HCT116 (cell line): ENCODE results near the gene CDCA4.

Experiments
- CTCF ChIP-seq, 3 experiments: fragments of 200-600 bp in 1 of 3; sonication (generic) in 1 of 3; IDR thresholded peaks in 2 of 3; conservative IDR thresholded peaks in 1 of 3; 2 replicates each; pipeline ENCODE4 v1.5.1; 2012 to 2017; ENCODE audit warnings: low read depth in 2 of 3, low read length in 2 of 3, antibody characterized with exemption in 1 of 3, borderline replicate concordance in 1 of 3, control low read depth in 1 of 3, mild to moderate bottlenecking in 1 of 3, mixed read lengths in 1 of 3, mixed run types in 1 of 3, moderate library complexity in 1 of 3; ENCODE audit not compliant: insufficient read depth in 1 of 3
- EGR1 ChIP-seq: IDR thresholded peaks from 2 replicates; pipeline ENCODE4 v1.6.1; 2012; ENCODE audit warnings: low read depth
- EZH2 ChIP-seq: fragments of 200-600 bp; sonication (generic); IDR thresholded peaks from 2 replicates; pipeline ENCODE4 v1.6.1; 2017; ENCODE audit warnings: antibody characterized with exemption, mixed run types
- JUND ChIP-seq: IDR thresholded peaks from 2 replicates; pipeline ENCODE4 v1.6.1; 2012
- POLR2AphosphoS5 ChIP-seq: IDR thresholded peaks from 2 replicates; pipeline ENCODE4 v1.6.1; 2011; ENCODE audit warnings: mild to moderate bottlenecking, low read depth, low read length, moderate library complexity
- RAD21 ChIP-seq: IDR thresholded peaks from 2 replicates; pipeline ENCODE4 v1.6.1; 2012; ENCODE audit warnings: low read depth, mild to moderate bottlenecking
- SRF ChIP-seq: IDR thresholded peaks from 2 replicates; pipeline ENCODE4 v1.6.1; 2012; ENCODE audit warnings: low read depth
- TF ChIP-seq, protein P1 (sequence below): IDR thresholded peaks from 2 replicates; pipeline ENCODE4 v1.6.1; 2012

DNA sequence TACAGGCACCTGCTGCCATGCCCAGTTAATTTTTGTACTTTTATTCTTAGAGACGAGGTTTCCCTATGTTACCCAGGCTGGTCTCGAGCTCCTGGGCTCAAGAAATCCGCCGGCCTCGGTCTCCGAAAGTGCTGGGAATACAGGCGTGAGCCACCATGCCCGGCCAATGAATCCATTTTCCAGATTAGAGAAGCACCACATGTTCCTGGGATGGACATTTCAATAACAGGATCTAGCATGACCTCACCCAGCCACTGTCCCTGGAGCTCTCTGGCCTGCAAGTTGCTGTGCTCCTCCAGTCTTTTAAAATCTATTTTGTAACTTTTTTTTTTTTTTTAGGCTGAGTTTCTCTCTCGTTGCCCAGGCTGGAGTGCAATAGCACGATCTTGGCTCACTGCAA, 42.2 kb upstream of the CDCA4 start:
- no peak for TF ChIP-seq CTCF (IDR thresholded peaks at IDR 0.05 in 2 of 3, conservative IDR thresholded peaks at IDR 0.05 in 1 of 3; ENCODE audit: borderline replicate concordance in 1 of 3, insufficient read depth in 1 of 3, low read depth in 2 of 3, low read length in 2 of 3)
- no peak for TF ChIP-seq EZH2
- no peak for TF ChIP-seq POLR2AphosphoS5
- TF ChIP-seq JUND = no peak
- no peak for TF ChIP-seq EGR1
- TF ChIP-seq SRF = no peak
- TF ChIP-seq, protein P1, sequence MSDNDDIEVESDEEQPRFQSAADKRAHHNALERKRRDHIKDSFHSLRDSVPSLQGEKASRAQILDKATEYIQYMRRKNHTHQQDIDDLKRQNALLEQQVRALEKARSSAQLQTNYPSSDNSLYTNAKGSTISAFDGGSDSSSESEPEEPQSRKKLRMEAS = no peak
- TF ChIP-seq RAD21 = no peak
